GM12873 (cell line): ENCODE data around the gene GCLC.

ENCODE experiments used
- TF ChIP-seq, protein P1 (sequence below): IDR thresholded peaks from 2 replicates; pipeline ENCODE4 v1.5.1; 2012; ENCODE audit warnings: low read depth, mild to moderate bottlenecking, moderate library complexity, low read length, control low read depth; ENCODE audit not compliant: insufficient read depth; ENCODE audit errors: missing control alignments

GCLC gene

DNA sequence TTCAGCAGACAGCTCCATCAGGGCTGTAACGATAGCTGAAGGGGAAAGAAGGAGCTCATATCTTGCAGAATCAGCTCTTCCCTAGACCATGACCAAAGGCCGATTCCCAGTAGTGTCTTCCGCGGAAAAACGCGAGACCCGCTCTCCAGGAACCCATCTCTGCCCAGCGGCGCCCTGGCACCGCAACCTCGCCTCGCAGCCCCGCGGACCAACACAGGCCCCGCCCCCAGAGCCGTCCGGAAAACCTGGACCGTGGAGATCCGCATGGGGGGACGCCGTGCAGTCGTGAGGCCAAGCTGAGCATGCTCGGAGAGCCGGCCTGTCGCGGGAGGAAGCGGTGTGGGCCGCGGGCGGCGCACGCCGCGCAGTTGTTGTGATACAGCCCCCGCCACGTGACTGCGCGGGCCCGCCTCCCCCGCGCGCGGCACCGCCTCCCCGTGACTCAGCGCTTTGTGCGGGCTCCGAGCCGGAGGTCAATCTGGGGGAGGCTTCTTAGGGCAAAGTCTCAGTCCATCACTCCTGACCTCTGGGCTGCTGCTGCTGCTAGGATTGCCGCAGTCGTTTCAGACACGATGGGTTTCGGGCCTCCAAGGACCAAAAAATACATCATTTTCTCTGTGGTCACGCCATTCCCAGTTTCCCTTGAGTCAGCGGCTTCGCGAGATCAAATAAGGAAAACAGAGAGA is 3.1 kb upstream of the GCLC start:
- TF ChIP-seq, protein P1, sequence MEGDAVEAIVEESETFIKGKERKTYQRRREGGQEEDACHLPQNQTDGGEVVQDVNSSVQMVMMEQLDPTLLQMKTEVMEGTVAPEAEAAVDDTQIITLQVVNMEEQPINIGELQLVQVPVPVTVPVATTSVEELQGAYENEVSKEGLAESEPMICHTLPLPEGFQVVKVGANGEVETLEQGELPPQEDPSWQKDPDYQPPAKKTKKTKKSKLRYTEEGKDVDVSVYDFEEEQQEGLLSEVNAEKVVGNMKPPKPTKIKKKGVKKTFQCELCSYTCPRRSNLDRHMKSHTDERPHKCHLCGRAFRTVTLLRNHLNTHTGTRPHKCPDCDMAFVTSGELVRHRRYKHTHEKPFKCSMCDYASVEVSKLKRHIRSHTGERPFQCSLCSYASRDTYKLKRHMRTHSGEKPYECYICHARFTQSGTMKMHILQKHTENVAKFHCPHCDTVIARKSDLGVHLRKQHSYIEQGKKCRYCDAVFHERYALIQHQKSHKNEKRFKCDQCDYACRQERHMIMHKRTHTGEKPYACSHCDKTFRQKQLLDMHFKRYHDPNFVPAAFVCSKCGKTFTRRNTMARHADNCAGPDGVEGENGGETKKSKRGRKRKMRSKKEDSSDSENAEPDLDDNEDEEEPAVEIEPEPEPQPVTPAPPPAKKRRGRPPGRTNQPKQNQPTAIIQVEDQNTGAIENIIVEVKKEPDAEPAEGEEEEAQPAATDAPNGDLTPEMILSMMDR: no peak

- TF ChIP-seq, protein P1: no peak
These were observed 2.4 kb upstream of the GCLC start for GRCh38 chr6:53547166-53547810.

DNA sequence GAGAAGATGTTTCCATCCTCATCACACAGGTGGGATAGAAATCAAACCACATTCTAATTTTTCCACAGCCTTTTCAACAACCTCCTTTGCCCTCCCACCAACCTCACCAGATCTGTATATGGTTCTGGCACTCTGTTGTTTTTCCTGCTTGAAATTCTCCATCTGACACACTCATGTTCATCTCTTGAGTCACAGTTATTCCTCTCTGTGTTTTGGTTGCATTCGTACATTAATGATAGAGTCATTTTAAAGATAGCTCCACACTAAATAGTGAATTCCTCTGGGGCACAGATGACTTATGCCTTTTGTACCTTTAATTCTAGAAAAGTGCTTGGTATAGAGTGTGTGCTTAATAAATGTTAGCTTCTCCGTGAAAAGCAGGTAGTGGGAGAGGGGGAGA is 1.4 kb upstream of the GCLC start:
- TF ChIP-seq, protein P1: no peak

DNA sequence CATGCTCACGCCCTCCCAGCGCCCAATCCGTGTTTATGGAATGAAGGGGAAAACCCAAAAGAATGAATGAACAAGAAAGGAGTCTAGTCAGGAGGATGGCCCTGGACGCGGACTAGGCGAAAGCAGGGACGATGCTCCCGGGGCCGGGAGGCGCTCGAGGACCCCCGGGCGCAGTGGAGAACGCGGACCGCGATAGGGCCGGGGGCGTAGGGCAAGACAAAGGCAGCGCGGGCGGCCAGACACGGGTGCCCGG is 758 bp downstream of the GCLC start:
- TF ChIP-seq, protein P1: no peak

DNA sequence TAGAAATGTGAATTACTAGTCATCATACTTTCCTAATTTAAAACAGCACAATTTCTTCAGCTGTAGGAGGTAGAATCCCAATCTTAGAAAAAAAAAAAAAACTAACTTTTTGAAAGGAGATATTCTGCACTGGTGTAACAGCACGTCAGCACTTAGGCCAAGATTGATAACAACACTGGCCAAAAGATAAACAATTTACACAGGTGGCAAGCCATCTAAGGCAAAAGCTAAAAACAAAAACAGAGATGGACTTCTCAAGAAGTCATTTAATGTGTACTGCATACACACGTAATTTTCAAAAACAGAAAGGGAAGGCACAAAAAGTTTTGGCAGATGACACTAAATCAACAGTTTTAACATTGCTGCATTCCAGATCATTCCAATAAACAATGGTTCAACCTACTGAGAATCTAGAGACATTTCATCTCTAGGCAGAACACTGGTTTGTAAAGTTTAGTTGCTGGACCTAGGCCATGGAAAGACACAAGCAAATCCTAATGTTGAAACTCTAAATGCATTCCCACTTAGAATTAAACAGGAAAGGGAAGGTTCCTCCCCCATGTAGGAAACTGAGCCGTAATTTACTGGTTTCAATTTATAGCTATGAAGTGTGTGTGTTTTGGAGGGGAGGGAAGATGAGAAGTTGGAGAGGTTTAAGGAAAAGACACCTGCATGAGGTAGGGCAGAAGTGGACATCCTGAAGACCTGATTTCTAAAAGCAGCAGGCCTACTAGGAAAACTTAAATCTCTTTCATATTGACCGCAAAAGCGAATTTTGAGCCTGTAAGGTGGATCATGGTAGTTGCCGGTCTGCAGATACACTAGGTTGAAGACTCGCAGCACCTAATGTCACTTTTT is 1.3 kb downstream of the GCLC start:
- TF ChIP-seq, protein P1: no peak

DNA sequence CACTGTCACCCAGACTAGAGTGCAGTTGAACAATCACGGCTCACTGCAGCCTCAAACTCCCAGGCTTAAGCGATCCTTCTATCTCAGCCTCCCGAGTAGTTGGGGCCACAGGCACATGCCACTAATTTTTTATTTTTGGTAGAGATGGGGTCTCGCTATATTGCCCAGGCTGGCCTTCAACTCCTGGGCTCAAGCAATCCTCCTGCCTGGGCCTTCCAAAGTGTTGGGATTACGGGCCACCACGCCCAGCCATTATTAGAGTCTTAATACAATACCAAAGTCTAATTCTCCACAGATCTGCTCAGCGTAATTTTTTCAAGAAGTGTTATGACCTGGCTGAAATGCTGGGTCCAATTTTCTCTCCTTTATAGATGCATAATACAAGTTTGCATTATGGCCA is 3.0 kb downstream of the GCLC start:
- TF ChIP-seq, protein P1: no peak

DNA sequence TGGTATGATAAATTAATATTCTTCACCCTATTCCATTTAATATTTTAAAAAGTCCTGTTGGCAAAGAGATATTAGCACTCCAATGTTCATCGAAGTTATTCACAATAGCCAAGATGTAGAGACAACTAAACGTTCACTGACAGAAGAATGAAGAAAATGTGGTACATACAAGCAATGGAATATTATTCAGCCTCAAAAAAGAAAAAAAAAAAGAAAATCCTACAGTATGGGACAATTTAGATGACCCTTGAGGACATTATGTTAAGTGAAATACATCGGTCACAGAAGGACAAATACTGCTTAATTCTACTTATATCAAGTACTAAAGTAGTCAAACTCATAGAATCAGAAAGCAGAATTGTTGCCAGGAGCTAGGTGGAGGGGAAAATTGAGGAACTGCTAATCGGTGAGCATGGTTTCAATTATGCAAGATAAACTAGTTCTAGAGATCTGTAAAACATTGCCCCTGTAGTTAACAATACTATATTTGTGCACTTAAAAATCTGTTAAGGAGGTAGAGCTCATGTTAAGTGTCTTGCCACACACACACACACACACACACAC is 4.7 kb downstream of the GCLC start:
- TF ChIP-seq, protein P1: no peak
